ENCODE results near the gene BEND6.

The BEND6 gene

GRCh38 chr6:56940977-56941376 lies 13.9 kb upstream of the BEND6 start:
- no peak for DNase-seq

GRCh38 chr6:56944661-56945060 lies 10.2 kb upstream of the BEND6 start:
- DNase-seq: no peak

DNA sequence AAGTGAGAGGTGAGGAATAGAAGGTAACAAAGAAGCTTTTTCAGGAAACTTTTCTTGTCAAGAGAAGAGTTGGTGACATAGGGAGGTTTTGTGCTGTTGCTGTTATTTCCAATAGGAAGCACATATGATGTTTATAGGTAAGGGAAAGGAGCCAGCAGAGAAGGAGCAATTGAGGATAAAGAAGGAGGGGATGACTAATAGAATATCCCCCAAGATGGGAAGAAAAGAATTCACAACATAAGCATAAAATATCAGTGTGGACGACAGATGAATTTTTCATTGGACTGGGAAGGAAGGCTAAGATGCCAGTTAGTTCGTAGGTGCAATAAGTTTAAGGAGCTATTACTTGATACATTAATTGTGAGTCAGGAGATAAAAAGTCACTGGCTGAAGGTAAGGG lies 8.5 kb upstream of the BEND6 start:
- peak; percentile 19 for DNase-seq

DNA sequence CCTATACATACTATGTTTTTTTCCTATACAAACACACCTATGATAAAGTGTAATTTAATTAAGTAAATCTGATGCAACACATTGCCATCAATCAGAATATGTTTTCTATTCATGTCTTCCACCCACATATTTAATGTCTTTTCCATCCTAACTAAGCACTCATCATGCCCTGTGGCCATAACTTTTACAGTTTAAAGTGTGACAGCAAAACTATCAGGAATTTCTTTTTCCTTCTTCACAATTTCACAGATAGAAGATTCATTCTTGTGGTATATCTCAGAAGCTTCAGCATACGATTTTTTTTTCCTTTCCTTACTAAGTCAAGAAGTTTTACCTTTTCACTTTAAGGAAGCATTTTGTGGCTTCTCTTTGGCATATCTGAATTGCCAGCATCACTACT lies 7.0 kb upstream of the BEND6 start:
- peak; percentile 27 for DNase-seq

DNA sequence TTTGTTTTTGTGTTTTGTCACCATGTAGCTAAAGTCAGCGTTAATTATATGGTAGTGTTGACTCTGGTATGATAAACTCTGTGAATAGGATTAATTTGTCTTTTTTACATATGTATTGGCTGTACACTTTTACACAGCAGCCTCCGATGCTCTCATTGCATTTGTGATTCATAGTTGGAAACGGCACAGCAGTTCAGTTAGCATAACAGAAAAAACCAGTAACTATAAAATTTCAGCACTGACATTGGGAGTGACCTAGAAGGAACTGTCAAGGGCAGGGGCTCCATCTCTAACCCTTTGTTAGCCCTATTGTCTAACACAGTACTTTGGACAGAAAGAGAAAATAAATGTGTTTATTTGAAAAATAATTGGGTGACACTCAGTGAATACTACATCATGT lies 5.6 kb upstream of the BEND6 start:
- DNase-seq: no peak

- DNase-seq: peak; percentile 16
Measured at GRCh38 chr6:56949925-56950495, 4.9 kb upstream of the BEND6 start.

GRCh38 chr6:56951049-56951831 lies 3.7 kb upstream of the BEND6 start:
- peak; percentile 66 for DNase-seq

- peak; percentile 7 for DNase-seq
Measured at GRCh38 chr6:56953597-56954402, 1.1 kb upstream of the BEND6 start.

GRCh38 chr6:56955171-56956155 lies 556 bp downstream of the BEND6 start:
- DNase-seq: peak; percentile 95

- DNase-seq: no peak
Measured at GRCh38 chr6:56956491-56956890, 1.6 kb downstream of the BEND6 start.

GRCh38 chr6:56957856-56958255 lies 2.9 kb downstream of the BEND6 start:
- DNase-seq: no peak

GRCh38 chr6:56958481-56958880 lies 3.6 kb downstream of the BEND6 start:
- no peak for DNase-seq

GRCh38 chr6:56959094-56959493 lies 4.2 kb downstream of the BEND6 start:
- peak; percentile 12 for DNase-seq

- DNase-seq: peak; percentile 64
Measured at GRCh38 chr6:56959938-56960337, 5.0 kb downstream of the BEND6 start.

DNA sequence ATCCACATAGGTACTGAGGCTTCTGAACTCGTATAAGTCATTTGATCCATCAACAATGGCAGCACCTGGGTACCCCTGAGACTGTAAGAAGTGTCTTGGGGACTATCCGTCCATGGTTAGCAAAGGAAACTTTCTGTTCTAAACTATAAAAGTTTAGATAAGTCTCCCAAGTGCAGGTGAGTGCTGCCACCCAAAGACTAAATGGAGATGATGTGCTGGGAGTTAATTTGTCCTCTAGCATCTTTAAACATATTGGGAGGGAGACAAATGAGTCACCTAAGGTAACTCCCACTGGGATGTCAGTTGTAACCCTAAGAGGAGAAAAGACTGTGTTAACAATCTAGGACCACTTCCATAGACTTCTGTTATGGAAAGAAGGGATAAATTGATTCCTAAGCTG lies 6.2 kb downstream of the BEND6 start:
- DNase-seq: no peak

GRCh38 chr6:56962441-56962840 lies 7.5 kb downstream of the BEND6 start:
- peak; percentile 47 for DNase-seq

DNA sequence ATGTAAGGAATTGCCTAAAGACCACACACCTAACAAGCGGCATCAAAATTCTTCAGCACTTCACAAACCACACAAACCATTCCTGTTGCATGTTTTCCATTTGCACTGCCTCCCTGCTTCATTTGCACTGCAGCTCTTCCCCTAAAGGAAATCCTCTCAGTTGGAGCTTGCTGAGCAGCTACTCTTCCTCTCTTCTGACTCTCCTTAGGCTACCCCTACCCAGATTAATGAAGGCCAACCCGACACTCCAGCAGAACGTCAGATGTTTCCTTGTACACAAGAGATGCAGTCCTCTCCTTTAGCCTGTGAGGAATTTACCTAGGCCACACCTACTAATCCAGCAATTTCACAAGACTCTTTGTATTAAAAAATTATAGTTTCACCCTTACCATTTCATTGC lies 8.1 kb downstream of the BEND6 start:
- peak; percentile 19 for DNase-seq

DNA sequence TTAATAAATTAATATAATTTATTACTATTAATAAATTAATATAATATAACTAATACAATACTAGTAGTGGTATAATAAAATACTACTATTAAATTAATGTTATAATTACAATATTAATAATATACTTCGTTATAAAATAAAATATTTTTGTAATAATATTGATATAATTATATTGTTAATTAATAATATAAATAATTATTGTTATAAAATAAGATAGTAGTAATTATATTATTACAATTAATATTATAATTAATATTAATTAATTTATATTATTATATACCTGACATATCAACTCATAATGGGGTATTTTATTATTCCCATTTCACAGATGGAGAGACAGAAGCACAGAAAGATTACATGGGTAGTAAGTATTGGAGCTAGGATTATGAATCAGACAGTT lies 8.9 kb downstream of the BEND6 start:
- DNase-seq: no peak

DNA sequence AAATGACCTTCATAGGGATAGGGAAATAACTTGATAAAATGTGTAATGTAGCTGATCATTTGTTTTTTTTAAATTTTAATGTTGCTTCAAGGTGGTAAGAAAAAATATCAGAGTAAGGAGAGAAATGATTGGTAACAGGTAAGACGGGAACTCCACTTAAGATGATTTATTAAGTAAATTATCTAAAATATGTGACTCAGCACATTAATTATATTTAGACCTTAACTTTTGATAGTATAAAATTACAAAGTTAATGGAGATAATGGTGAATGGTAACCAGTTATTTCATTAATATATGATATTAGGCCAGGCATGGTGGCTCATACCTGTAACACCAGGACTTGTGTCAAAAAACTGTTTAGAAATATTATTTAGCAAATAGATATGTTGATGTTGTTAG lies 10.2 kb downstream of the BEND6 start:
- no peak for DNase-seq

DNA sequence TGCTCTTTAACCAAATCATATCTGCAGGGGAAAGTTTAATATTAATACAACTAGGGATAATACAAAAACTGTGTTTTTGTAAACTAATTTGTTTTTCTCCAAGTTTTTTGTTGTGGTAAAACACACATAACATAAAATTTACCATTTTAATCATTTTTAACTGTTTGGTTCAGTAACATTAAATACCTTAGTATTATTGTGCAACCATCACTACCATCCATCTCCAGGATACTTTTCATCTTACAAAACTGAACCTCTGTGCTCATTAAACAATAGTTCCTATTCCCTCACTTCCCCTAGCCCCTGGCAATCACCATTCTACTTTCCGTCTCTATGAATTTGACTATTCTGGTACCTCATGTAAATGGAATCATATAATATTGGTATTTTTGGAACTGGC lies 15.9 kb downstream of the BEND6 start:
- DNase-seq: no peak

DNA sequence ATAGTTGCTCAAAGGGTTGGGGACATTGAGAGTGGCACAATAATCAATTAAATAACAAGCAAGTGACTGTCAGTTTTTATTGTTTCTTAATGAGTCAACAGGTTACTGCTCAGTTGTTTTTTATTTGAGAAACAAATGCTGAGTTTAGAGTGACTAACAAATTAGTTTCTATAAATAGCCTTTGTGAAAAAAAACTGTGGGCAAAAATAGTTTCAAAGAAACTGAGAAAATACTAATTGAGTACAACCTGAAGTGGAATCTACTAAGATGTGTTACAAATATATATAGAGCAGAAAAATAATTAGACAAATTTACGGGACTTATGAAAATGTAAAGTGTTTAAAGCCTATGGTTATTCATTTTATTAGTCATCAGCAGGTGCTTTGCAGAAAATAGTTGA lies 22.3 kb downstream of the BEND6 start:
- no peak for DNase-seq

DNA sequence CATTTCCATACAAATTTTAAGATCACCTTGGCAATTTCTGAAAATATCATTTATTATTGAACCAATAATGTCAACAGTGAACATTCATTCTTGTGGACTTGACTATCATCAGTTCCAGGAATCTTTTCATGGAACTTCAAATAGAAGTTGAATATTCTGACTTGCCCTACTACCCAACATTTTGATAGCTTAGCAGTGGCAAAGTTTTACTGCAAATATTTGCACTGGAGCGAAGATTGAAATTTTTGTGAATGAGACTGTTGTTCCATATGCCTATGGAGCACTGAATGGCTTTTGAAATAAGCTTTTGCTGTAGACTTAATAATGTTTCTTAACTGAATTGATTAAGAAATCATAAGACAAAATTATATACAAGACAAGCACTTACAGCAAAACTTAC lies 23.6 kb downstream of the BEND6 start:
- DNase-seq: no peak
